B cell (primary cell): Measurements from ENCODE around the gene OTOP3. TPM values are rescaled to one million over a fixed set of nuclear protein-coding genes. Genes with fewer than 3 reads are reported as not detected.

Experiments used
- ATAC-seq: fragments of 200-7000 bp; cut with Tn5 transposase; one replicate; pipeline ENCODE4 v1.10.0; 2021; ENCODE audit warnings: low read depth, mild to moderate bottlenecking, moderate number of reproducible peaks, moderate library complexity
- CTCF ChIA-PET: fragments of 350-600 bp; sonication (Branson Sonifier 250); formaldehyde crosslinking; loops from one replicate; lab custom pipeline; 2021; ENCODE audit warnings: antibody characterized with exemption, inconsistent platforms; lab: Charles Lee
- POLR2A ChIA-PET: fragments of 350-600 bp; sonication (Branson Sonifier 250); formaldehyde crosslinking; loops from one replicate; lab custom pipeline; 2021; ENCODE audit warnings: antibody characterized with exemption; lab: Charles Lee
- DNase-seq: peaks from one replicate; pipeline ENCODE4 v3.0.0; 2013
- H2AFZ ChIP-seq: 2 replicates; pipeline ENCODE4 v1.6.1; 2012; ENCODE audit warnings: mild to moderate bottlenecking, low read depth, low read length; ENCODE audit not compliant: insufficient read depth, poor library complexity, severe bottlenecking
- H3K27ac ChIP-seq, 2 donors: 1 replicate in 1 of 2; 2 replicates in 1 of 2; pipeline ENCODE4 v1.5.1; 2012 to 2013; ENCODE audit warnings: low read length in 2 of 2, mild to moderate bottlenecking in 2 of 2, moderate library complexity in 1 of 2
- H3K27me3 ChIP-seq, 4 experiments: fragments of 200-600 bp in 1 of 4; sonication (generic) in 1 of 4; replicated peaks in 1 of 4; 1 replicate in 2 of 4; 2 replicates in 2 of 4; pipeline versions ENCODE4 v1.6.1 to v1.7.0; 2013 to 2016; ENCODE audit warnings: low read length in 3 of 4, mild to moderate bottlenecking in 2 of 4, mixed read lengths in 1 of 4, moderate library complexity in 1 of 4; ENCODE audit not compliant: insufficient read depth in 4 of 4, control insufficient read depth in 3 of 4; ENCODE audit errors: control extremely low read depth in 1 of 4
- H3K36me3 ChIP-seq, 2 experiments: replicated peaks in 1 of 2; 1 replicate in 1 of 2; 2 replicates in 1 of 2; pipeline versions ENCODE4 v1.6.1 to v1.7.1; 2013; ENCODE audit warnings: low read length in 1 of 2; ENCODE audit not compliant: insufficient read depth in 2 of 2, control insufficient read depth in 1 of 2; ENCODE audit errors: control extremely low read depth in 1 of 2, extremely low read depth in 1 of 2
- H3K4me1 ChIP-seq, 2 donors: fragments of 200-600 bp in 1 of 2; sonication (generic) in 1 of 2; 1 replicate in 1 of 2; 2 replicates in 1 of 2; pipeline versions ENCODE4 v1.5.1 to v1.6.1; 2013 to 2017; ENCODE audit warnings: low read length in 2 of 2; ENCODE audit not compliant: control insufficient read depth in 2 of 2, insufficient read depth in 2 of 2
- H3K4me2 ChIP-seq: replicated peaks from 2 replicates; pipeline ENCODE3; 2012; ENCODE audit warnings: mild to moderate bottlenecking, low read depth, low read length; ENCODE audit not compliant: poor library complexity, severe bottlenecking
- H3K4me3 ChIP-seq, 5 experiments: fragments of 200-600 bp in 1 of 5; sonication (generic) in 1 of 5; 1 replicate in 3 of 5; 2 replicates in 2 of 5; pipeline versions ENCODE4 v1.5.1 to v1.7.0; 2011 to 2016; ENCODE audit warnings: low read length in 4 of 5, mild to moderate bottlenecking in 4 of 5, low read depth in 2 of 5, control low read depth in 1 of 5, moderate library complexity in 1 of 5; ENCODE audit not compliant: insufficient read depth in 1 of 5; ENCODE audit errors: control extremely low read depth in 1 of 5, extremely low read depth in 1 of 5
- H3K79me2 ChIP-seq: fragments of 200-600 bp; sonication (generic); one replicate; pipeline ENCODE4 v1.6.0; 2016; ENCODE audit warnings: low read length; ENCODE audit not compliant: control insufficient read depth, insufficient read depth
- H3K9ac ChIP-seq: fragments of 200-600 bp; sonication (generic); 2 replicates; pipeline ENCODE4 v1.6.1; 2017; ENCODE audit warnings: mild to moderate bottlenecking, low read length, moderate library complexity
- H3K9me3 ChIP-seq, 3 donors: one replicate each; pipeline versions ENCODE4 v1.6.1 to v1.7.1; 2013; ENCODE audit warnings: low read length in 2 of 3; ENCODE audit not compliant: control insufficient read depth in 2 of 3, insufficient read depth in 1 of 3; ENCODE audit errors: control extremely low read depth in 1 of 3
- H4K20me1 ChIP-seq: 2 replicates; pipeline ENCODE4 v1.6.0; 2012; ENCODE audit warnings: mild to moderate bottlenecking, low read length; ENCODE audit not compliant: insufficient read depth, control insufficient read depth, poor library complexity, severe bottlenecking
- H3K27ac Mint-ChIP-seq: one replicate; pipeline ENCODE4 v1.8.0; 2021; ENCODE audit warnings: mixed read lengths
- H3K27me3 Mint-ChIP-seq: one replicate; pipeline ENCODE4 v1.8.0; 2021; ENCODE audit warnings: mixed read lengths
- H3K4me1 Mint-ChIP-seq: one replicate; pipeline ENCODE4 v1.8.0; 2021; ENCODE audit warnings: mixed read lengths
- H3K4me3 Mint-ChIP-seq: one replicate; pipeline ENCODE4 v1.8.0; 2021; ENCODE audit warnings: mixed read lengths
- H3K9me3 Mint-ChIP-seq: one replicate; pipeline ENCODE4 v1.8.0; 2022; ENCODE audit warnings: mixed read lengths; ENCODE audit not compliant: insufficient read depth
- CTCF ChIP-seq: fragments of 200-600 bp; IDR thresholded peaks from one replicate; pipeline ENCODE4 v1.8.0; 2022; ENCODE audit warnings: antibody characterized with exemption, mild to moderate bottlenecking
- EZH2 ChIP-seq: IDR thresholded peaks from 2 replicates; pipeline ENCODE4 v1.6.1; 2012; ENCODE audit warnings: borderline replicate concordance, low read depth, mild to moderate bottlenecking, moderate library complexity, low read length; ENCODE audit not compliant: insufficient read depth, poor library complexity, severe bottlenecking
- WGBS: methylation state at CpG from one replicate; pipeline ENCODE4 v1.1.5; 2013; ENCODE audit warnings: missing lambda C conversion rate; ENCODE audit not compliant: insufficient coverage; 5-methylcytosine and 5-hydroxymethylcytosine counted together
- intact Hi-C: fragments of 100-400 bp; cut with micrococcal nuclease; formaldehyde crosslinking; loops from one replicate; pipeline ENCODE4 v1.10.0; 2022
- polyA plus RNA-seq: library from polyadenylated mRNA; depleted of rRNA; stranded (reverse); fragments of >200 nt; gene quantifications from 2 replicates; pipeline ENCODE4 v1.2.3, GENCODE V29; 2012
- total RNA-seq, 2 donors: library from RNA; stranded (reverse); fragments of 120-200 nt in 1 of 2; gene quantifications; 1 replicate in 1 of 2; 2 replicates in 1 of 2; pipeline versions ENCODE4 v1.2.3 to v1.2.4, GENCODE V29; 2013 to 2022

Gene OTOP3
- total and polyA plus RNA-seq, 2 donors (not counting 1 experiment from before 2014, with no cell fraction given): not detected

GRCh38 chr17:74938194-74938950 is 2.7 kb downstream of the OTOP3 start:
- Mint-ChIP-seq H3K4me1 (no peaks in the 10 kb centered on the region), H3K9me3 (no peaks in the 10 kb centered on the region), H3K27me3 (peaks cover 55% of the 10 kb centered on the region), H3K27ac (no peak overlapping the region), H3K4me3 (no peak overlapping the region)
- POLR2A ChIA-PET: no interaction called here
- Histone ChIP-seq H3K9ac (no peak overlapping the region), H3K4me2 (no peak overlapping the region), H3K9me3 (peaks cover 0 to 2% (median 0%) of the 10 kb centered on the region in 3 donors), H2AFZ (no peak overlapping the region), H3K4me1 (no peaks in the 10 kb centered on the region), H3K27ac (no peak overlapping the region), H3K79me2 (no peaks in the 10 kb centered on the region), H3K27me3 (peaks cover 0 to 60% (median 14%) of the 10 kb centered on the region in 4 experiments), H3K4me3 (no peak overlapping the region), H3K36me3 (no peaks in the 10 kb centered on the region), H4K20me1 (no peaks in the 10 kb centered on the region)
- DNase-seq (no peak), ATAC-seq (no peak)
- no peak for TF ChIP-seq EZH2
- no peak for TF ChIP-seq CTCF
- CTCF ChIA-PET: interaction anchor here (1.6 kb wide), 1 partner anchor 24 kb away, joined by 4 read pairs; no protein-coding TSS in a partner anchor
- intact Hi-C loops: no loop called here
- WGBS: 92% methylated on average over 8 of the region's 8 CpGs

- Histone ChIP-seq H3K4me2 (no peak overlapping the region), H3K36me3 (no peaks in the 10 kb centered on the region), H2AFZ (no peak overlapping the region), H3K79me2 (no peaks in the 10 kb centered on the region), H3K9me3 (peaks cover 0 to 2% (median 0%) of the 10 kb centered on the region in 3 donors), H3K27me3 (peaks cover 0 to 57% (median 14%) of the 10 kb centered on the region in 4 experiments), H3K27ac (no peak overlapping the region), H3K9ac (no peak overlapping the region), H3K4me3 (no peak overlapping the region), H4K20me1 (no peaks in the 10 kb centered on the region), H3K4me1 (no peaks in the 10 kb centered on the region)
- ATAC-seq: no peak
- no peak for TF ChIP-seq CTCF
- no peak for TF ChIP-seq EZH2
- CTCF ChIA-PET: interaction anchor here (1.6 kb wide), 1 partner anchor 23 kb away, joined by 4 read pairs; no protein-coding TSS in a partner anchor
- H3K27ac Mint-ChIP-seq: no peak overlapping the region
- DNase-seq: no peak
- no peak overlapping the region for H3K4me3 Mint-ChIP-seq
- H3K9me3 Mint-ChIP-seq: no peaks in the 10 kb centered on the region
- POLR2A ChIA-PET: interaction anchor here (0.7 kb wide), 1 partner anchor 1333 kb away, joined by 4 read pairs; no protein-coding TSS in a partner anchor
- WGBS: 47% methylated on average over 3 of the region's 8 CpGs
- intact Hi-C loops: no loop called here
- H3K4me1 Mint-ChIP-seq: no peaks in the 10 kb centered on the region
- peaks cover 57% of the 10 kb centered on the region for H3K27me3 Mint-ChIP-seq
Observed at GRCh38 chr17:74939534-74939933, 3.8 kb downstream of the OTOP3 start.
